Hematopoietic multipotent progenitor cell treated with erythropoietin and hydrocortisone succinate and interleukin-3 and kit ligand, for 4 days (in vitro differentiated cells): Measurements from ENCODE around the gene TTC7B.

Experiments
- DNase-seq: peaks from one replicate; pipeline ENCODE4 v3.0.0-alpha.2; 2015

Gene TTC7B

DNA sequence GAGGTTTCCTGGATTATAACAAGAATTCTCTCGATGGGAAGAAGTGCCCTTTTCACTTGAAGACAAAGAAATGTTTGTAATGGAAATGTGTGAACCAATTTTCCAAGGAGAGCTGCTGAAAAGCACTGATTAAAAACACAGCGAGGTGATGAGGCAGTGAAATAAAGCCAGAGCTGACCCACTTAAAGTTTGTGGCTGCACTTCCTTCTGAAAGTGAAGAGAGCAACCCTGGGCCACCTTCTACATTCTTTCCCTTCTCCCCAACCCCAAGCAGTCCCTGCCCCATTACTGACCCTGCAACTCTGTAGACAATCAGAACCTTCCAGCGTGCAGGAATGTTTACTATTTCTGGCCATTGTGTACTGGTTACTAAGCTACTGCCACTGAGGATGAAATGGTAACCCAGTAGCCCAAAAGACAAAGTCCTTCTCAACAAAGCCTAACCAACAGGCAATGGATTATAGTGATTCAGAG is 173.9 kb downstream of the TTC7B start:
- no peak for DNase-seq

DNA sequence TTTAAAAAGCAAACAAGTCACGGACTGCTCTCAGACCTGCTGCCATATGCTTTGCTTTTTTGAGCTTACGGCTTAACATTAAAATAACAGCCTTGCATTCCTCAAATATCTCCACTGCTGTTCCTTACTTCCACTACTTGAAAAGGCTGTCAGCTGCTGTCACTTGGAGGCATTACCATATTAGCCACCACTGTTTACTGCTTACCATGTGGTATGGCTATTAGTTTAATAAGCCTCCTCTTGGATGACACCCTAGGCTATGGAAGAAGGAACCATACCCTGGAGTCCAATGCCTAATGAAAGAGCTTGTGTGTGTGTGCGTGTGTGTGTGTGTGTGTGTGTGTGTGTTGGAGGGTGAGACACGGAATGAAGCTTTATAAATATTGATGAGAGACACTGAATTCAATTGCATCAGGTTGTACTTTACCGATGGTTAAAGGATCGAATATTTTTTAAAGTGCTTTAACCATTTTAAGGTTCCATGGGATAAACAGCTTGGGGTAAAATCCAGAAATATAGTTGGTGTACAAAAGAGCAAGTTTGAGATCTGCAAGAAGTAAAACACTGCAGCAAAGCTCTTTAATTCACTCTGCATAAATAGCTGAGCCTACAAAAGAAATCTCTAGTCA is 174.5 kb downstream of the TTC7B start:
- no peak for DNase-seq

DNA sequence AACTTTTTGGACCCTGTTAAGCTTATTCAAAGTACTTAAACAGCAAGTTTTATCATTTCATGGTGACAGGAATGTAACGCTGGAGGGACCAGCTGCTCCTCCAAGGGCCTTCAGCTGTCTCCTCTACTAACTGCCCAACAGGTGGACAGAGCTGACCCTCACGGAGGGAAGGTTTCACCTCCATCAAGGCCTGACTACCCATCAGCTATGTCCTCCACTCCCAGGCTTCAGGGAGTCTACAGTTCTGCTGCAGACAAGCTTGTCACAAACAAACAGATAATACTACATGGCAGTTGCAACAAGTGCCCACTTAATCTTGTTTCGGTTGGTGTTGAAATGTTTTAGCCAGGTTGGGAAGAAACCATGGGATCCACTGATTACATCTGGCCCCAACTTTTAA is 175.1 kb downstream of the TTC7B start:
- DNase-seq: no peak

DNA sequence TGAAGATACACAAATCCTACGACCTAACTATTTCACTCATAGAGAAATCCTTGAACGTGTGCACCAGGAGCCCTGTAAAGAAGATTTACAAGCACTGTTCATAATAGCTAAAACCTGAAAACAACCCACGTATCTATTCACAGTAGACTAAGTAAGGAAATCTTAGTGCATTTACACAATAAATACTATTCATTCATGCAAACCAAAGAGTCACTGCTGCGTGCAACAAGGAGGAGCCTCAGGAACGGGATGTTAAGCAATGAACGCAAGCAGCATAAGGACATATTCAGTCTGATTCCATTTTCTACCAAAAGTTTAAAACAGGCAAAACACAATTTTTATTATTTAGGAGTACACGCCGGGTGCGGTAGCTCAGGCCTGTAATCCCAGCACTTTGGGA is 176.6 kb downstream of the TTC7B start:
- no peak for DNase-seq

DNA sequence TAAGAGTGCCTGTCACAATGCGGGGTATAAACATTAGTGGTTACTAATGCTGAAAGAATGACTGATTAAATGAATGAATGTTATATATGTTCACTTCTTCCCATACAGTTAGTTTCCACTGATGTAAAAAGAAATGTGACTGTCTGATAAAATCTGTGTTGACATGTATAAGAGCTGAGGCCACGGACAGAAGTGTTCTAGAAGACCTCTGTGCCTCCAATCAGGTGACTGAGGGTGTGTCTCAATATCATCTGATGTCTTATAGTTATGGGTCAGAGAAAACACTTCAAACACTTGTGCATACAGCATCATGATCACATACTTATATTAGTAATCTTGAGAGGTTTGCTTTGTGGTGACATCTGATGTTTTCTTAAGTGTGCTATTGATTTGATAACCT is 183.4 kb downstream of the TTC7B start:
- DNase-seq: peak; percentile 46

DNA sequence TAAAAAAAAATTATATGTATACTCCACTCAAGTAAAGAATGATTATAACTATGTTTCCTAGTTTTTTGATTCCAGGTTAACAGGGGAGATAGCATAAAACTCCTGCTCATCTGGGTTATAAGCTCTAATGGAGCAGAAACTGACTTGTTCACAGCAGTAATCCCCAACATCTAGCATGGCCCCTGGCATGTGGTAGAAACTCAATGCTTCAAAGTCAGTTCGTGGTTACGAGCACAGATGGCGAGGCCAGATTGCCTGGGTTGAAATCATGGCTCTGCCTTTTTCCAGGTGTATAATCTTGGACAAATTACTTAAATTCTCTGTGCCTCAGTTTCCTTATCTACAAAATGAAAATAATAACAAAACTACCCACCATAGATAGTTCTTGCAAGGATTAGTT is 183.8 kb downstream of the TTC7B start:
- DNase-seq: peak; percentile 76

DNA sequence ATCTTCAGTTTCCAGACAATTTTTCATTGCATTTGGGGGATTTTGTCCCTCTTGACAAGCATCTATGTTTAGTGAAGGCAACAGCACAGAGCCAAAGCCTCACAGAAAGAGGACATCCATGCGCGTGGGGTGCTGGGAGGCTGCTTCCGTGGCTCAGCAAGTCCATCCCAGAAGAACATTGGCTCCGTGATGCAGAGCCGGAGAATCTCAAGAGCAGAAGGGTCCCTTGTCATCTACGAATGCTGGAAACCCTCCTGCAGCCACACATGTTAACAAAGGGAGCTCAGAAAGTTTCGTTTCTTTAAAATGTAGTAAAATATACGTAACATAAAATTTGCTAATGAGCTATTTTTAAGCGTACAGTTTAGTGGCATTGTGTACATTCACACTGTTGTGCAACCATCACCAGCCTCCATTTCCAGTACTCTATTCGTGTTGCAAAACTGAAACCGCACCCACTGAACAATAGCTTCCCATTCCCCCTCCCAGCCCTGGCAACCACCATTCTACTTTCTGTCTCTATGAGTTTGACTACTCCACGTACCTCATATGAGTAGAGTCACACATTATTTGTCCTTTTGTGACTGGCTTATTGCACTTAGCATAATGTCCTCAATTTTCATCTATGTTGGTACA is 185.9 kb downstream of the TTC7B start:
- DNase-seq: peak; percentile 60

DNA sequence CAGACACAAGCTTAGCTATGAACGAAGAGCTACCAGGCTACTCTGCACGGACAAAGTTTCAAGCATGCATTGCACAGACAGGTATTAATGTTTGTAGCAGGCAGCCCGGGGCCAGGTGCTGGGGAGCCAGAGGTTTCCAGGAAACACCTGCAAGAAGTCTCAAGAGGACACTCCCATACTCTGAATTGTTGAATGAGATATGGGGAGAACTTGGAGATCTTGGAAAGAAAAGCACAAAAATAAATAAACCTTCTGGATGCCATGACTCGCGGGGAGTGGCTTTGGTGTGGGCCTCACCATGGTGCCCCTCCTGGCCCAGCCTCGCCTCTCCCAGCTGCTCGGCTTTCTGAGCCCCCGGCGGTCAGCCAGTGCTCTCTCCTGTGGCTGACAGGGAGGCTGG is 186.8 kb downstream of the TTC7B start:
- DNase-seq: no peak

DNA sequence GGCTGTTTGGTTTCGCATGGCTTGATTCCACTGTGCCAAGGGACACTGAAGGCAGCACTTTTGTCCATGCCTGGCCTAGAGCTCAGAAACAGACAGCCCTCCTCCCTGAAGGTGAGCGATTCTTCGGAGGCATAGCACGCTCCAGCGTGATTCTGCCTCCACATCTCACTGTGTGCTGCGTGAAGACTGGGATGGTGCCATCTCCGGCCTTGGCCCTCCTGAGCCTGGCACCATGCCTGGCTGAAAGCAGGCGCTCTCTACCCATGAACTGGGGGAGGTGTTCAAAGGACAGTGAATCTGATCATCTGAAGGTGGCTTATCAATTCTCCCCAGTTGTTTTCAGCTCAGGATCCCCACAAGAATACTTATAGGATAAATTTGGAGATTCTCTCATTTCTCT is 187.4 kb downstream of the TTC7B start:
- DNase-seq: no peak

DNA sequence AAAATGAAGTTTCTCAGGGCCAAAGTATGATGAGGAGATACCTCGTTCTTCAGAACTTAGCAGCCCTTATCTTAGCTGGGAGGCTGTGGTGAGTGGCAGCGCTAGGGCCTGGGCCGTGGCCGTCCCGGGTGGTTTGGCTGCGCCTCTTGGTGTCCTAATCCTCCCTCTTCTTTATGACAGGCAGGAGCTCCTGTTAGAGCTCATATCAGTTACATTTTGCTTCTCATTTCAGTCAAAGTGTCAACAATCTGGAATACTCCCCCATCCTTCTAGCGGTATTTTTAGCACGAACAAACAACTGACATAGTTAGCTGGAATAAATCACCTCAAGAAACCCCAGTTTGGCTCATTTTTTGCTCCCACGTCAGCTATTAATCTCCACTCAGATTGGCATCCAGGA is 188.8 kb downstream of the TTC7B start:
- DNase-seq: peak; percentile 63

DNA sequence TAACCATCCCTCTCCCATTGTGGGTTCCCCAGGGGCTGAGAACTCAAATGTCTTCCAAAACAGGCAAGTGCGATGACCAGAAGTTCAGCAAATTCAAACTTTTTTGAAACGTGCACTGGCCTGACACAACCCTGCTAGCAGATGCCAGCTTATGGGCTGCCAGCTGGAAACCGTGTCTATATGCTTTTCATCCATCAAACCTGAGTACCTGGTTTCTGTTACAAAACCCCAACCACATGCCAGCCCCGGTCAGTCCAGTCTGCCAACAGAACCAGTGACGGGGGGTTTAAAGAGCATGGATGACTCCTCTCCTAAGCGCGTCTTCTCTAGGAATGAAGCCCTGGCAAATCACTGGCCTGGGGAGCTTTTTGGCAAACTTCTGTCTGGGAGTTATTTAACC is 189.7 kb downstream of the TTC7B start:
- DNase-seq: no peak

DNA sequence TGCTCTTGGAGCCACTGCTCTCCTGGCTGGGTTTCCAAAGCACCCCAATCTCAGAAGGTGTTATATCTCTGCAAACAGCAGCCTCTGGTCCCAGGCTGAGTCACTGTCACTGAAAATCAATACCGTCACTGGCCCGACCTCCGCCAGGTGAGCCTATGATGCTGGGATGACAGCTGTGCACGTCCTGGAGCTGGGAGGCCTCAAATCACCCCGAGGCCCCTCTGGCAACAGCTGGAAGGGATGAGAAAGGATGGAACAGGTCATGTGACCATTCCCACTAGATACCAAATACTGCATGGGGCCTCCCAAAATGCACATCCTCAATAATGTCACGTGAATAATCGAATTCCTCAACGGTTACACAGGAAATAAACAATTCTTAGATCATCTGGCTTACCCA is 190.8 kb downstream of the TTC7B start:
- no peak for DNase-seq

DNA sequence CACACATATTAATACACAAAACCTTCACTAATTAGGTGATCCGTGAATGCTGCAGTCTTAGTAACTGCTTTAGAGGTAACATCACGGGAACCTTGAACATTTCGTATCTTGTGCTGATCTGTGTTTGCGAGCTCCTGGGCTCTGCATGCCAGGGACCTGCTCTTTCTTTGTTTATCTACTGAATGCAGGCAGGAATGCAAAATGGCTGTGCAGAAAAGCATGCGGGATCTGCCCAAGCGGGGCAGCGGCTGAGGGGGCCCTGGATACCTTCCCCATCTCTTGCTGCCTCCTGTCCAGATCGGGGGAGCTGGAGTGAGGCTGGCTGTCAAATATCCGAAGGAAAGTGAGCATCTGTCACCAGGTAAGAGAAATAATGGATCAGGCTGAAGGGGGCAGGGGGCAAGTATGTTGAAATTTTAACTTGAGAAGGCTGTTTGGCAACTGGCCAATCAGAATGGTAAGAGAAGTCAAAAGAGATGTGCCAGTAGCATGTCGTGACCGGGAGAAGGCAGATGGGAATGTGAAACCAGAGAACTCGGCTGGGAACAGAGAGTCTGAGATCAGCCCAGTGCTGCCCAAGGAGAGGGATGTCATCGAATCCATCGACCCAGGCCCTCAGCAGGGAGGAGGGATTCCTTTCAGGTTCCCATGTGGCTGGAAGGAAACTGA is 191.4 kb downstream of the TTC7B start:
- no peak for DNase-seq

DNA sequence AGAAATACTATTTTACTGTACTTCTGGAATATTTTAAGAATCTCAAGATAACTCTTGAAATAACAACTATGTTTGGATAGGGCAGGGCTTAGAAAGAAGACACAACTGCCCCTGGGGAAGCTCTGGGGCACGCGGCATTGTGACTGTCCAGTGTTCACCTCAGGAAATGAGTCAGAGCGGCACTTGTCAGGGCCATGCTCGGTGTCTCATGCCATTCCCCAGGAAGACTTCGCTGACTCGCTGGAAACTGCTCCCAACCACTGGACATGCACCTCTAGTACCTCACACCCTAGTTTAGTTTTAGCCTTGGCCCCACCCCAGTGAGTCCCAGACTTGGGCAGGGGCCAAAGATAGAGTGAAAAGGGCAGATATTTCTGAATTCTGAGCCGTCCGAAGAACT is 192.0 kb downstream of the TTC7B start:
- no peak for DNase-seq

DNA sequence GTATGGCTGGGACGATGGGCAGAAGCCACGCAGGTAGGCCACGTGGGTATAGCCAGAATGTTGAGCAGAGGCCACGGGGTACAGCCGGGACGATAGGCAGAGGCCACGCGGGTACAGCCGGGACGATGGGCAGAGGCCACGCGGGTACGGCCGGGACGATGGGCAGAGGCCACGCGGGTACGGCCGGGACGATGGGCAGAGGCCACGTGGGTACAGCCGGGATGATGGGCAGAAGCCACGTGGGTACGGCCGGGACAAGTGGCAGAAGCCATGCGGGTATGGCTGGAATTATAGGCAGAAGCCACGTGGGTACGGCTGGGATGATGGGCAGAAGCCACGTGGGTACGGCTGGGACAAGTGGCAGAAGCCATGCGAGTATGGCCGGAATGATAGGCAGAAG is 195.0 kb downstream of the TTC7B start:
- no peak for DNase-seq

DNA sequence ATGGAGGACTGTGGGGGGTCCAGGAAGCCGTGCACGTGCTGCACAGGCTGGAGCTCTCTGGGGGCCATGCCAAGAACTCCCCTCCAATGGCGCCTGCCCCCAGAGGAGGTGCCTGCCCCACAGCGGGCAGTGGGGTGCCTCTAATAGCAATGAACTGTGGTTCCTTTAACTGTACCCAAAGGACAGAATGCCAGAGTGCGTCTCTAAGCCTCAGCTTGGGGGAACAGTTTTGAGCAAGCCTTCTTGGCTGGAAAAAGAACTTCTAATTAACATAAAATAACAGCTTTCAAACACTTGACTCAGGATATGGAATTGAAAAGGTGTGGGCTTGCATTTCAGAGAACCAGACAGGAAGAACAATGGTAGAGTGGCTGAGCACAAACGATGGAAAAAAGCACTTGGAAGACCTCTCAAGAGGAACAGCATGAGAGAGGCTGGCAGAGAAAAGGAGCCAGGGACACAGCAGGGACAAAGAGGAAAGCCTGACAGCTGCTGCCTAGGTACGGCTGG is 195.6 kb downstream of the TTC7B start:
- no peak for DNase-seq

DNA sequence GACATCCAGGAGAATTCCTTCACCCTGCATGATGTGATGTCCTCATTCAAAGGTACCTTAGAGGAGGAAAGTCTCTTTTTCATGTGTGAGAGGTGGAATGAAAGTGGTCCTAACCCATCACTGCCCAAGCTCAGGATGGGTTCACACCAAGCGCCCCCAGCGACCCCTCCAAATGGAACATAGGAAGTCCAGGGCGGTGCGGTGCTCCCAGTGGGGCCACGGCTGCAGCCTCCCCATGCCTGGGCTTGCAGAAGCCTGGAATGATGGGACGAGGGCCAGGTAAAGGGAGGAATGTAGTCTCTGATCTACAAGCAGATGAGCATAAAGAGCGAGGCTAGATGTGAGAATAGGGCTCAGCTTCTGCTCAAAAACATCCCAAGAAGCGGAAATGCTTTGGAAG is 196.3 kb downstream of the TTC7B start:
- no peak for DNase-seq

DNA sequence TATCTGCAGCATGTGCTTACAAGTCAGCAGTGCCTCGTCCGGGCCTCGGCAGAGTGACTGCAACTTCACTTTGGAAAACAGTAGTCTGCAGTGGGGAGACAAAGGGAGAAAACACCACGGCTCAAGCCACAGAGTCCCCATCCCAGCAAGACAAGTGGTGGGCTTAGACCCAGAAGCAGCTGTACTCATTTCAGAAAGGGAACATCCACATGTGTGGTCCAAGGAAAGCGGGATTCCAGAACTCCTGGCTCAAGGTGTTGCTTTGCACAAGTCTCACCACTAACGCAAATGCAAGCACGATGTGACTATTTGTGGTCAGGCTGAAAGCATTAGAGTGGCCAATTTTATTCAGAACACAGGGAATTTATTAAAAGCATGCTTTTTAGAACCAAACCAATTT is 198.3 kb downstream of the TTC7B start:
- DNase-seq: no peak

DNA sequence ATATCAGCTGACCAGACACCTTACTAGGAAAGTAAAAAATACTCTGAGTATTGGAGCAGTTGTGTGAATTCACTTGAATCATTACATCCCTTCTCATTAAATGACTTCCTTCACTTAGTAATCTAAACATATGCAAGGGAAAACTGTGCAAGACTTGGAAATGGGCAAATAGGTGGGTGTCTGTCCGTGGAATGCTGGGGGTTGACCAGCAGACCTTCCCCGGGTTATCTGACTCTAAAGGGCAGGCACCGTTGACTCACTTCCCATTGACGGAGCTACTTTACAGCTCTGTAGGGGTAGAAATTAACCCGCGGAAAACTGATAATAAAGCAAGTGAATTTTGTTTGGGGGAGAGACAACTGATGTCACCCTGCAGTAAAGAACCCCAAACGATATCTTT is 199.3 kb downstream of the TTC7B start:
- no peak for DNase-seq

DNA sequence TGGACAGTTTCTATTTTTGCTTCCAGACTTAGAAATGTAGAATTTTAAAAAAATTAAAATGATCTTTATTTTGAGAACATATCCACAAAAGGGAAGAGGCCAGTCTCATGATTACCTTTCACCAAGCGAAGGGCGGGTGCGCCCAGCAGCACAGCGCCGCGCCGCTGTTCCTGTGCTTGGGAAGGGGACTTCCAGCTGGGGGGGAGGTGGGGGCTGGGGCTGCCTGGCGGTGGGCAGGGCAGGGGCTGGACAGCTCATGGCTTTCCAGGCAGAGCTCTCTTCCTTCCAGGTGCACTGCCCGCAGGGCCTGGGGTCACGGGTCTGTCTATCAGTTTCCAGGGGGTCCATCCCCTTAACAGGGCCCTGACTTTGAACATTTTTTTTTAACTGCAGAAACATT is 199.9 kb downstream of the TTC7B start:
- no peak for DNase-seq

DNA sequence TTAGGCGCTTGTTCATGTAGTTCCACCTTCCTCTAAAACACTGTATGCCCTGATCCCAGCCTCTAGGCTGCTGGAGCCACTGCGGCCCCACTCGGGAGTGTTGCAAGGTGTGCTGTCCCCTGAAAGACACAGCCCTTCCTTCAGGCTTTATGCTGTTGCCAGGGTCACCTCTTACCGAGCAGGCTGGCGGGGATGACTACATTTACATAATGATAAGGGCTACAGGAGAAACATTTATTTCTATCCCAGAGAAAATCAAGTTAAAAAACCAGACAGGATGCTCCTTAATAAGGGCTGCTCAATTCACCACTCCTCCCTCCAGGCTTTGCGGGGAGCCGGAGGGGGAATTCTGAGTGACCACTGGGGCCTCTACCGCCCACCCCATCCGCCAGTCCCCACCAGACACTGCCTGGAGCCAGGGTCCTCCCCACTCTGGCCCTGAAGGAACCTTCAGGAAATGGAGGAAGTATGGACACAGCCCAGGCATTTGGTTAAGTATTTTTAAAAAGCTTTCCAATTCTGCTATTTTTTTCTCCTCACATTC is 200.6 kb downstream of the TTC7B start:
- DNase-seq: no peak

DNA sequence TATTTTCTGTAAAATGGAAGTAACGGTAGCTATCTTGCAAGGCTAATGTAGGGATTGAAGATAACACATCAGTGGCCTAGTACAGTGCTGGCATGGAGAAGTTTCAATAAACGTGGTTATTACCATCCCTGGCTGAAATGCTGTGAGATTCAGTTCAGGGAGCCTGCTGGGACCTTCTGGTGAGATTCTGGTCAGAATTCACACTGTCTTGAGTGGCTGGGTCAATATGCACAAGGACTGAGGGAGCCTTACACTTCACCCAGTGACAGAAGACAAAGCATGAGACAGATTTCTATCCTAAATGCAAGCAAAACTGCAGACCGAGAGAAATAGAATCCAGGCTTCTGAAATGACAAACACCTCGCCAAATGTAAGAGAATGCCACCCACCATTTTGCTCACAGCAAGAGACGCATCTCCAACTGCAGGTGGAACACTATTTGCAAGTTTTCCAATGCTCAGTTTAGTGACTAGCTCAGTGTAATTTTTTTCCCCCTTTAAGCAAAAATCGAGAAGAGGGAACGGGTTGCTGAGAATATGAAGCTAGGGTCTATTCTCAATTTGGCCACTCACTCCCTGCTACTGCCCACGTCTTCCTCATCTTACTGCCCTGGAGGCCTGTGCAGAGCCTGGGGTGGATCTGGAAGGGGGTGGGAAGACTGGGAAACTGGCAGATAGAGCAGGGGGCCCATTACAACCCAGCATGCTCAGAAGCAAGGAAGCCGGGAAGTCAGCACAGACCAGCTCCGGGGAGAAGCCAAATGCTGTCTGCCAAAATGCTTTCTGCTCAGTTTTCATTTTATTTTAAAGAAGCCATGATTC is 201.3 kb downstream of the TTC7B start:
- no peak for DNase-seq

DNA sequence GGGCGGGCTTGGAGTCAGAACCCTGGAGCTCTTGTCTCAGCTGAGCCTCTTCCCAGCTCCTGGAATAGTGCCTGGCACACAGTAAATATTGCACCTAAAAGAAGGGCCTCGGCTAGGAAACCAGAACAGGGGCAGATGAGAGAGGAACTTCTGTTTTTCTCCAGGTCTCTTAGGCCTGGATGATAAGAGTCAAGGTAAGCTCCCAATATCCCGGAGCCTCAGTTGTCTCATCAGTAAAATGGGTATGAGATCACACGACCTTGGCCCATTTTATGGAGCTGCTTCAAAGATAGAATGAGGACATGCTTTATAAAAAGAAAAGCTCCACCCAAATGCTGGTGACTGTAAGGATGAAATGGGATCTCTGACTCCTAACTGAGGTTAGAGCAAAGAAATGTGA is 202.2 kb downstream of the TTC7B start:
- no peak for DNase-seq
